ENCODE data around the gene GRIN3B.
A peak's percentile ranks its signal among the peaks of the same experiment; 100 is the strongest.
"Not testable (repeated sequence)": the region's sequence is repeated elsewhere in the genome, so short reads cannot be mapped to it uniquely, and the experiment has no call there.

GRIN3B gene

GRCh38 chr19:1000095-1000494 is at the start of gene GRIN3B:
TSS of gene GRIN3B (plus strand) at chr19:1000419. CDS start at chr19:1000438, 19 bp downstream.
- H3K4me3 ChIP-seq (ENCODE audit: low read depth, low read length) = peak within 1 kb of the TSS; percentile 34
- DNase-seq (ENCODE audit: low read depth) = no peak

- no peak for DNase-seq (ENCODE audit: low read depth)
- no peak overlapping the region for H3K4me3 ChIP-seq (ENCODE audit: low read depth, low read length)
These were observed 48.1 kb upstream of the GRIN3B start for GRCh38 chr19:952049-952679.

GRCh38 chr19:952680-953444 is 47.4 kb upstream of the GRIN3B start:
- no peak for DNase-seq (ENCODE audit: low read depth)
- H3K4me3 ChIP-seq (ENCODE audit: low read depth, low read length) = no peak overlapping the region

GRCh38 chr19:953445-954271 is 46.6 kb upstream of the GRIN3B start:
- H3K4me3 ChIP-seq (ENCODE audit: low read depth, low read length) = no peak overlapping the region

GRCh38 chr19:954272-954671 is 45.9 kb upstream of the GRIN3B start:
- no peak overlapping the region for H3K4me3 ChIP-seq (ENCODE audit: low read depth, low read length)
- DNase-seq (ENCODE audit: low read depth) = no peak

More at GRCh38 chr19:953445-954271, 46.6 kb upstream of the GRIN3B start:
- no peak for DNase-seq (ENCODE audit: low read depth)

GRCh38 chr19:954672-955494 is 45.3 kb upstream of the GRIN3B start:
- DNase-seq (ENCODE audit: low read depth) = no peak
- no peak overlapping the region for H3K4me3 ChIP-seq (ENCODE audit: low read depth, low read length)

GRCh38 chr19:955803-956765 is 44.1 kb upstream of the GRIN3B start:
- DNase-seq (ENCODE audit: low read depth) = no peak
- H3K4me3 ChIP-seq (ENCODE audit: low read depth, low read length) = no peak overlapping the region

GRCh38 chr19:956766-957440 is 43.3 kb upstream of the GRIN3B start:
- DNase-seq (ENCODE audit: low read depth) = no peak
- H3K4me3 ChIP-seq (ENCODE audit: low read depth, low read length) = no peak overlapping the region

- not testable (repeated sequence) for DNase-seq (ENCODE audit: low read depth); H3K4me3 ChIP-seq (ENCODE audit: low read depth, low read length)
These were observed 42.6 kb upstream of the GRIN3B start for GRCh38 chr19:957578-957977.

GRCh38 chr19:958967-959855 is 41.0 kb upstream of the GRIN3B start:
- no peak for DNase-seq (ENCODE audit: low read depth)
- no peak overlapping the region for H3K4me3 ChIP-seq (ENCODE audit: low read depth, low read length)

- no peak for DNase-seq (ENCODE audit: low read depth)
These were observed 40.2 kb upstream of the GRIN3B start for GRCh38 chr19:960020-960419.

GRCh38 chr19:960601-960938 is 39.6 kb upstream of the GRIN3B start:
- DNase-seq (ENCODE audit: low read depth) = no peak
- no peak overlapping the region for H3K4me3 ChIP-seq (ENCODE audit: low read depth, low read length)

More at GRCh38 chr19:960020-960419, 40.2 kb upstream of the GRIN3B start:
- no peak overlapping the region for H3K4me3 ChIP-seq (ENCODE audit: low read depth, low read length)

- DNase-seq (ENCODE audit: low read depth) = no peak
- no peak overlapping the region for H3K4me3 ChIP-seq (ENCODE audit: low read depth, low read length)
These were observed 38.2 kb upstream of the GRIN3B start for GRCh38 chr19:961866-962620.

GRCh38 chr19:962683-963400 is 37.4 kb upstream of the GRIN3B start:
- no peak for DNase-seq (ENCODE audit: low read depth)

GRCh38 chr19:963486-963951 is 36.7 kb upstream of the GRIN3B start:
- no peak for DNase-seq (ENCODE audit: low read depth)
- H3K4me3 ChIP-seq (ENCODE audit: low read depth, low read length) = no peak overlapping the region

More at GRCh38 chr19:962683-963400, 37.4 kb upstream of the GRIN3B start:
- no peak overlapping the region for H3K4me3 ChIP-seq (ENCODE audit: low read depth, low read length)

All from skeletal muscle cell (primary cell).